ENCODE measurements around the gene GPS2.

DNA sequence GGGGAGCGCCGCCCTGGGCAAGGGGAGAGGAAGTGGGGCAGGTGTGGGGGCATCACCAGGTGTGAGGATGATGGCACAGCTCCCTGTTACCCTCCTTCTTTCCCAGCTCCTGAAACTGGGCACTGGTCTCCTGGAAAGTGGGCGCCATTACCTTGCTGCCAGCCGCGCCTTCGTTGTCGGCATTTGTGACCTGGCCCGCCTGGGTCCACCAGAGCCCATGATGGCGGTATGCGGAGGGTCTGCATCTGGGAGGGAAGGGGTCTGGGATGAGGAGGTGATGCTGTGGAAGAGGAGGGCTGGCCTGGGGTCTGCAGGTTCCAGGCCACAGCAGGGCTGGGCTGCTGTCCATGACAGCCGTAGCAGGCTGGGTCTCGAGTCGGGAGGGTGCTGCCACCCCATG is 26.7 kb upstream of the GPS2 start:
- TF ChIP-seq, protein P1, sequence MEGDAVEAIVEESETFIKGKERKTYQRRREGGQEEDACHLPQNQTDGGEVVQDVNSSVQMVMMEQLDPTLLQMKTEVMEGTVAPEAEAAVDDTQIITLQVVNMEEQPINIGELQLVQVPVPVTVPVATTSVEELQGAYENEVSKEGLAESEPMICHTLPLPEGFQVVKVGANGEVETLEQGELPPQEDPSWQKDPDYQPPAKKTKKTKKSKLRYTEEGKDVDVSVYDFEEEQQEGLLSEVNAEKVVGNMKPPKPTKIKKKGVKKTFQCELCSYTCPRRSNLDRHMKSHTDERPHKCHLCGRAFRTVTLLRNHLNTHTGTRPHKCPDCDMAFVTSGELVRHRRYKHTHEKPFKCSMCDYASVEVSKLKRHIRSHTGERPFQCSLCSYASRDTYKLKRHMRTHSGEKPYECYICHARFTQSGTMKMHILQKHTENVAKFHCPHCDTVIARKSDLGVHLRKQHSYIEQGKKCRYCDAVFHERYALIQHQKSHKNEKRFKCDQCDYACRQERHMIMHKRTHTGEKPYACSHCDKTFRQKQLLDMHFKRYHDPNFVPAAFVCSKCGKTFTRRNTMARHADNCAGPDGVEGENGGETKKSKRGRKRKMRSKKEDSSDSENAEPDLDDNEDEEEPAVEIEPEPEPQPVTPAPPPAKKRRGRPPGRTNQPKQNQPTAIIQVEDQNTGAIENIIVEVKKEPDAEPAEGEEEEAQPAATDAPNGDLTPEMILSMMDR (IDR thresholded peaks at IDR 0.05), result no peak
- TF ChIP-seq POLR2A (IDR thresholded peaks at IDR 0.05), result no peak
